ENCODE results near the gene PHC3. TPM values are rescaled to one million over a fixed set of nuclear protein-coding genes. Genes with fewer than 3 reads are reported as not detected.

PHC3 gene
- total and polyA plus RNA-seq, 2 of the 13 experiments (the other 11 are each of a cell fraction or from before 2014, with no cell fraction given) = 24.1 to 49.0 TPM

DNA sequence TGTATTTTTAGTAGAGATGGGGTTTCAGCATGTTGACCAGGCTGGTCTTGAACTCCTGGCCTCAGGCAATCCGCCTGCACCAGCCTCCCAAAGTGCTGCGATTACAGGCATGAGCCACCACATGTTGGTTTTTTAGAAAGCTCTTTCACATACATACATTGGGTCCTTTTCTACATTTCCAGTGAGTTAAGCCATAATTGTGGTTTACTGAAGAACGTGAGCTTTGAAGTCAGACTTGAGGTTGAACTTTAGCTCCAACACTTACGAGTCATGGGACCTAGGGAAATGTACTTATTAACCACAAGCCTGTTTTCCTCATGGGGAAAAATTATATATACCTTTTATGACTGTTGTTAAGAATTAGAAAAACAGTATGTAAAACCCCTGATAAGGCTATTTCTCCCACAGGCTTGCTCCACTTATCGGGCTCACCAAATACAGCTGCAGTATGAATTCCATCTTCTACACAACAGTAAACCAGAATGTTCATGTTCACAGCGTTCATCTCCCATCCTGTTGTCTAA is 104.8 kb downstream of the PHC3 start (continued):
- TF ChIP-seq ZNF672 (CRISPR knock-in tag; IDR thresholded peaks at IDR 0.05) = no peak
- no peak for TF ChIP-seq ZNF501 (CRISPR knock-in tag; IDR thresholded peaks at IDR 0.05)
- TF ChIP-seq ZC3H4 (CRISPR knock-in tag; IDR thresholded peaks at IDR 0.05; ENCODE audit: borderline replicate concordance) = no peak
- TF ChIP-seq TARDBP (CRISPR knock-in tag; IDR thresholded peaks at IDR 0.05) = no peak
- TF ChIP-seq DPF2 (CRISPR knock-in tag; IDR thresholded peaks at IDR 0.05; ENCODE audit: borderline replicate concordance, low read depth) = no peak; the same call in 1 of the 2 replicates
- TF ChIP-seq ZNF678 (CRISPR knock-in tag; IDR thresholded peaks at IDR 0.05) = no peak
- TF ChIP-seq BHLHE40 (IDR thresholded peaks at IDR 0.05; ENCODE audit: low read length) = peak; percentile 83
- TF ChIP-seq ZNF282 (IDR thresholded peaks at IDR 0.05; ENCODE audit: partially characterized antibody) = no peak
- TF ChIP-seq TBX2 (CRISPR knock-in tag; IDR thresholded peaks at IDR 0.05; ENCODE audit: borderline replicate concordance) = peak; percentile 70; the same call in 1 of the 2 replicates
- no peak for TF ChIP-seq CREB3 (CRISPR knock-in tag; IDR thresholded peaks at IDR 0.05)
- TF ChIP-seq SAP130 (CRISPR knock-in tag; IDR thresholded peaks at IDR 0.05; ENCODE audit: low read depth) = peak; percentile 45; the same call in 1 of the 2 replicates
- TF ChIP-seq, protein P1, sequence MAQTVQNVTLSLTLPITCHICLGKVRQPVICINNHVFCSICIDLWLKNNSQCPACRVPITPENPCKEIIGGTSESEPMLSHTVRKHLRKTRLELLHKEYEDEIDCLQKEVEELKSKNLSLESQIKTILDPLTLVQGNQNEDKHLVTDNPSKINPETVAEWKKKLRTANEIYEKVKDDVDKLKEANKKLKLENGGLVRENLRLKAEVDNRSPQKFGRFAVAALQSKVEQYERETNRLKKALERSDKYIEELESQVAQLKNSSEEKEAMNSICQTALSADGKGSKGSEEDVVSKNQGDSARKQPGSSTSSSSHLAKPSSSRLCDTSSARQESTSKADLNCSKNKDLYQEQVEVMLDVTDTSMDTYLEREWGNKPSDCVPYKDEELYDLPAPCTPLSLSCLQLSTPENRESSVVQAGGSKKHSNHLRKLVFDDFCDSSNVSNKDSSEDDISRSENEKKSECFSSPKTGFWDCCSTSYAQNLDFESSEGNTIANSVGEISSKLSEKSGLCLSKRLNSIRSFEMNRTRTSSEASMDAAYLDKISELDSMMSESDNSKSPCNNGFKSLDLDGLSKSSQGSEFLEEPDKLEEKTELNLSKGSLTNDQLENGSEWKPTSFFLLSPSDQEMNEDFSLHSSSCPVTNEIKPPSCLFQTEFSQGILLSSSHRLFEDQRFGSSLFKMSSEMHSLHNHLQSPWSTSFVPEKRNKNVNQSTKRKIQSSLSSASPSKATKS (CRISPR knock-in tag; IDR thresholded peaks at IDR 0.05) = no peak
- TF ChIP-seq HOXA9 (CRISPR knock-in tag; IDR thresholded peaks at IDR 0.05; ENCODE audit: borderline replicate concordance) = no peak
- TF ChIP-seq ZNF709 (CRISPR knock-in tag; IDR thresholded peaks at IDR 0.05) = no peak
- no peak; the same call in 1 of the 2 replicates for TF ChIP-seq HNF1A (IDR thresholded peaks at IDR 0.05; ENCODE audit: low read depth)
- peak; percentile 43; the same call in 1 of the 2 replicates for TF ChIP-seq HNF1A (CRISPR knock-in tag; IDR thresholded peaks at IDR 0.05; ENCODE audit: borderline replicate concordance)
- TF ChIP-seq ZNF746 (CRISPR knock-in tag; IDR thresholded peaks at IDR 0.05) = no peak
- TF ChIP-seq ZNF354B (CRISPR knock-in tag; IDR thresholded peaks at IDR 0.05) = no peak
